ENCODE measurements around the gene FBXW10B.
A peak's percentile ranks its signal among the peaks of the same experiment; 100 is the strongest.
"Not testable (repeated sequence)": the region's sequence is repeated elsewhere in the genome, so short reads cannot be mapped to it uniquely, and the experiment has no call there.

The FBXW10B gene

GRCh38 chr17:15619331-15620058, at the start of gene FBXW10B:
TSS of gene FBXW10B (minus strand) at chr17:15619704. CDS start at chr17:15619512, 192 bp downstream.
- DNase-seq = not testable (repeated sequence)

- no peak for DNase-seq
Observed at GRCh38 chr17:15663691-15664090, 44.2 kb upstream of the FBXW10B start.

- DNase-seq = no peak
Observed at GRCh38 chr17:15663176-15663575, 43.7 kb upstream of the FBXW10B start.

- no peak for DNase-seq
Observed at GRCh38 chr17:15662681-15663080, 43.2 kb upstream of the FBXW10B start.

- DNase-seq = no peak
Observed at GRCh38 chr17:15660077-15660476, 40.6 kb upstream of the FBXW10B start.

GRCh38 chr17:15659663-15660062, 40.2 kb upstream of the FBXW10B start:
- no peak for DNase-seq

- no peak for DNase-seq
Observed at GRCh38 chr17:15659236-15659635, 39.7 kb upstream of the FBXW10B start.

GRCh38 chr17:15658296-15658695, 38.8 kb upstream of the FBXW10B start:
- no peak for DNase-seq

GRCh38 chr17:15657868-15658267, 38.4 kb upstream of the FBXW10B start:
- DNase-seq = no peak

- no peak for DNase-seq
Observed at GRCh38 chr17:15654886-15655561, 35.5 kb upstream of the FBXW10B start.

- DNase-seq = not testable (repeated sequence)
Observed at GRCh38 chr17:15654401-15654800, 34.9 kb upstream of the FBXW10B start.

- DNase-seq = no peak
Observed at GRCh38 chr17:15652960-15653359, 33.5 kb upstream of the FBXW10B start.

GRCh38 chr17:15651583-15652110, 32.1 kb upstream of the FBXW10B start:
- DNase-seq = peak in 1 of 2 donors; percentile 39

- no peak for DNase-seq
Observed at GRCh38 chr17:15650741-15651582, 31.5 kb upstream of the FBXW10B start.

- DNase-seq = no peak
Observed at GRCh38 chr17:15649861-15650421, 30.4 kb upstream of the FBXW10B start.

GRCh38 chr17:15648386-15648785, 28.9 kb upstream of the FBXW10B start:
- DNase-seq = no peak

GRCh38 chr17:15645942-15646312, 26.4 kb upstream of the FBXW10B start:
- DNase-seq = not testable (repeated sequence)

- DNase-seq = not testable (repeated sequence)
Observed at GRCh38 chr17:15645099-15645941, 25.8 kb upstream of the FBXW10B start.

GRCh38 chr17:15642505-15643251, 23.2 kb upstream of the FBXW10B start:
- DNase-seq = not testable (repeated sequence)

- not testable (repeated sequence) for DNase-seq
Observed at GRCh38 chr17:15642014-15642413, 22.5 kb upstream of the FBXW10B start.

- not testable (repeated sequence) for DNase-seq
Observed at GRCh38 chr17:15630930-15631453, 11.5 kb upstream of the FBXW10B start.

All from stimulated activated CD4-positive, alpha-beta T cell treated with anti-CD3 and anti-CD28 coated beads, Interleukin-2, amount 100 ng/mL, for 24 hours (primary cell).